H1 (cell line): ENCODE results near the gene SCG5. TPM values are rescaled to one million over a fixed set of nuclear protein-coding genes. Genes with fewer than 3 reads are reported as not detected.

Experiments
- CBX8 ChIP-seq: fragments of 300-800, 300-1000 bp; sonication (generic); IDR thresholded peaks from 2 replicates; pipeline ENCODE4 v1.7.1; 2016; ENCODE audit warnings: low read depth, low read length, borderline replicate concordance
- polyA plus RNA-seq, 7 experiments: library from polyadenylated mRNA; depleted of rRNA in 3 of 7; stranded (reverse) in 5 of 7; unstranded in 2 of 7; fragments of >200 nt in 5 of 7; fragments of 200-250 nt in 2 of 7; gene quantifications; 1 replicate in 5 of 7; 2 replicates in 1 of 7; 4 replicates in 1 of 7; pipeline versions ENCODE4 v1.2.1 to v1.2.3, GENCODE V29; 2011 to 2013; ENCODE audit warnings: missing spikeins in 2 of 7, mixed read lengths in 2 of 7
- total RNA-seq: library from RNA; stranded (reverse); fragmentation: NEBNext Ultra II Directional; extraction: Animal tissue kit (Norgen Biotek cat#: 25700); gene quantifications from 2 replicates; pipeline ENCODE4 v1.2.1, GENCODE V29; 2021

SCG5 gene
- total and polyA plus RNA-seq, 2 of the 8 experiments (the other 6 are each of a cell fraction or from before 2014, with no cell fraction given): 18.7 to 19.9 TPM

DNA sequence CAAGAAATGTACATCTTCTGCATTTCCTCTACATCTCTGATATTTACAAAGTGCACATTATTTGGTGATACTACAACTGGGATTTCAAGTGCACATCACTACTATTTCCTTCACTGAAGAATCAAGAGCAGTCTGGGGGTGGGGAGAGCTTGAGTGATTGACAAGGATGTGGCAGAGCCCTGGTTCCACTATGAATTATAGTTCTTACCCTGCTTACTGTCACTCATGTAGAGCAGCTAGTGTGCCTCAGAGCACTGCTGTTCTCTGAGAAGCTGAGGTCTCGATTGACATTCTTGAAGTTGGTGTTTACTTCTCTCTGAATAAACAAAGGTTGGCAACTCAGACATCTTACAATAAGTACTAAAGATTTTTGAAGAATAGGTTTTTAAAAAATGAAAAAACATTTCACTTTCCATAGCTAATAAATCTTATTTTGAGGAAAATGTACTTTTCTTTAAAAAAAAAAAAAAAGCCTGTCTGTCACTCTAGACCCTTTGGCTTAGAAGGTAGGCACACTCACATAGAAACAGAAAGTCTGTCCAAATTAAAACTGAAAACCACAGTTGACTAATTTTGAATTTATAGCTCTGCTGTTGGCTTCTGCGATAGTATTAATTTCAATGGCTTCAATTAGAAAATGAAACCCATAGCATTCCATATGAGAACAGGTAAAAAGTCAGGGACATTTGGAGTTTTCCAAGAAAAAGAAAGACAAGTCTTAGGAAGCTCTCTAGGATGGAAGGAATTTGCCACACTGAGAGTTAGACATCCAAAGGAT lies 81.8 kb downstream of the SCG5 start (continued):
- TF ChIP-seq CBX8: no peak
